IMR-90 (cell line): Measurements from ENCODE around the gene FN1. TPM values are rescaled to one million over a fixed set of nuclear protein-coding genes. Genes with fewer than 3 reads are reported as not detected.

Source experiments
- ATAC-seq: fragments of 200-7000 bp; cut with Tn5 transposase; 2 replicates; pipeline ENCODE4 v1.9.1; 2020; ENCODE audit warnings: low read depth, mild to moderate bottlenecking, moderate library complexity
- BruUV-seq: library from RNA; stranded (reverse); fragments of 400-500 nt; replicated peaks from 2 replicates; lab custom pipeline; 2021; lab: Mats Ljungman, UMichigan
- CTCF ChIA-PET: fragments of 300-600 bp; formaldehyde crosslinking; extraction: SDS; loops from one replicate; lab custom pipeline; 2021; ENCODE audit warnings: antibody characterized with exemption; lab: Yijun Ruan, JAX
- POLR2A ChIA-PET: fragments of 300-600 bp; sonication (Branson Sonifier 250); formaldehyde crosslinking; loops from one replicate; lab custom pipeline; 2022; ENCODE audit warnings: antibody characterized with exemption; ENCODE audit not compliant: unreplicated experiment; lab: Charles Lee
- DNase-seq: peaks from one replicate; pipeline ENCODE4 v3.0.0; 2013
- H2AFZ ChIP-seq: replicated peaks from 2 replicates; pipeline ENCODE3; 2013; ENCODE audit warnings: low read length, mild to moderate bottlenecking; ENCODE audit not compliant: poor library complexity
- H2AK5ac ChIP-seq: 2 replicates; pipeline ENCODE4 v1.6.1; 2013; ENCODE audit warnings: low read depth, low read length, inconsistent platforms
- H2AK9ac ChIP-seq: replicated peaks from 2 replicates; pipeline ENCODE3; 2013; ENCODE audit warnings: mild to moderate bottlenecking, low read depth, low read length, moderate library complexity; ENCODE audit not compliant: poor library complexity
- H2BK120ac ChIP-seq: 2 replicates; pipeline ENCODE4 v1.6.1; 2013; ENCODE audit warnings: low read depth, low read length, inconsistent platforms
- H2BK15ac ChIP-seq: 3 replicates; pipeline ENCODE4 v1.6.1; 2013; ENCODE audit warnings: low read depth, low read length, inconsistent platforms
- H2BK20ac ChIP-seq: 2 replicates; pipeline ENCODE4 v1.6.1; 2013; ENCODE audit warnings: low read depth, mild to moderate bottlenecking, inconsistent platforms, low read length, moderate library complexity
- H2BK5ac ChIP-seq: 2 replicates; pipeline ENCODE4 v1.6.1; 2013; ENCODE audit warnings: mild to moderate bottlenecking, low read depth, low read length, inconsistent platforms; ENCODE audit not compliant: poor library complexity, severe bottlenecking
- H3K14ac ChIP-seq: replicated peaks from 2 replicates; pipeline ENCODE4 v1.6.1; 2013; ENCODE audit warnings: low read depth, low read length, inconsistent platforms
- H3K18ac ChIP-seq: 2 replicates; pipeline ENCODE4 v1.6.1; 2013; ENCODE audit warnings: low read depth, low read length, control low read depth
- H3K23ac ChIP-seq: 2 replicates; pipeline ENCODE4 v1.6.1; 2013; ENCODE audit warnings: low read depth, low read length, inconsistent platforms
- H3K27ac ChIP-seq: 2 replicates; pipeline ENCODE4 v1.5.1; 2013; ENCODE audit warnings: mild to moderate bottlenecking, control low read depth, low read length; ENCODE audit not compliant: insufficient read depth
- H3K27me3 ChIP-seq: 2 replicates; pipeline ENCODE4 v1.6.1; 2013; ENCODE audit warnings: low read length; ENCODE audit not compliant: control insufficient read depth, insufficient read depth
- H3K36me3 ChIP-seq: 2 replicates; pipeline ENCODE4 v1.6.1; 2013; ENCODE audit warnings: low read length, mixed read lengths; ENCODE audit not compliant: control insufficient read depth, insufficient read depth
- H3K4ac ChIP-seq: 2 replicates; pipeline ENCODE4 v1.6.1; 2013; ENCODE audit warnings: low read depth, low read length, inconsistent platforms
- H3K4me1 ChIP-seq: 2 replicates; pipeline ENCODE4 v1.6.1; 2013; ENCODE audit warnings: low read length, mixed read lengths; ENCODE audit not compliant: control insufficient read depth, insufficient read depth
- H3K4me2 ChIP-seq: 2 replicates; pipeline ENCODE4 v1.6.1; 2013; ENCODE audit warnings: low read depth, mild to moderate bottlenecking, control low read depth, low read length, moderate library complexity
- H3K4me3 ChIP-seq: 2 replicates; pipeline ENCODE4 v1.5.1; 2013; ENCODE audit warnings: low read depth, mild to moderate bottlenecking, control low read depth, low read length, moderate library complexity; ENCODE audit not compliant: insufficient read depth
- H3K56ac ChIP-seq: 2 replicates; pipeline ENCODE4 v1.6.1; 2013; ENCODE audit warnings: low read length, inconsistent platforms; ENCODE audit not compliant: insufficient read depth; ENCODE audit errors: extremely low read depth
- H3K79me1 ChIP-seq, 2 experiments: 2 replicates each; pipeline ENCODE4 v1.6.1; 2013; ENCODE audit warnings: low read length in 2 of 2, inconsistent platforms in 1 of 2, low read depth in 1 of 2
- H3K9ac ChIP-seq: 2 replicates; pipeline ENCODE4 v1.6.1; 2013; ENCODE audit warnings: low read depth, low read length, control low read depth
- H3K9me1 ChIP-seq: 2 replicates; pipeline ENCODE4 v1.6.1; 2013; ENCODE audit warnings: low read length, inconsistent platforms; ENCODE audit not compliant: insufficient read depth
- H3K9me3 ChIP-seq: 2 replicates; pipeline ENCODE4 v1.6.1; 2013; ENCODE audit warnings: low read length; ENCODE audit not compliant: control insufficient read depth, insufficient read depth
- H4K20me1 ChIP-seq: 2 replicates; pipeline ENCODE4 v1.6.1; 2013; ENCODE audit warnings: low read length, inconsistent platforms; ENCODE audit not compliant: insufficient read depth
- H4K5ac ChIP-seq: 2 replicates; pipeline ENCODE4 v1.6.1; 2013; ENCODE audit warnings: mild to moderate bottlenecking, low read depth, low read length, control low read depth
- H4K8ac ChIP-seq, 2 experiments: 2 replicates each; pipeline ENCODE4 v1.6.1; 2013; ENCODE audit warnings: low read depth in 2 of 2, low read length in 2 of 2, control low read depth in 1 of 2, inconsistent platforms in 1 of 2
- H4K91ac ChIP-seq: 2 replicates; pipeline ENCODE4 v1.6.1; 2013; ENCODE audit warnings: low read depth, low read length, inconsistent platforms; ENCODE audit not compliant: insufficient read depth
- BHLHE40 ChIP-seq: fragments of 150-350 bp; IDR thresholded peaks from 2 replicates; pipeline ENCODE4 v1.6.1; 2016; ENCODE audit warnings: mild to moderate bottlenecking, low read depth, low read length
- MAFK ChIP-seq: IDR thresholded peaks from 2 replicates; pipeline ENCODE4 v1.6.1; 2012; ENCODE audit warnings: low read depth, low read length, improper control_type of control experiment
- MAZ ChIP-seq: IDR thresholded peaks from 2 replicates; pipeline ENCODE4 v1.6.1; 2012; ENCODE audit warnings: low read depth, mild to moderate bottlenecking, low read length, improper control_type of control experiment, moderate library complexity, borderline replicate concordance
- POLR2A ChIP-seq: IDR thresholded peaks from 2 replicates; pipeline ENCODE4 v1.6.1; 2012; ENCODE audit warnings: mild to moderate bottlenecking, low read depth, low read length
- RAD21 ChIP-seq: IDR thresholded peaks from 2 replicates; pipeline ENCODE4 v1.6.1; 2012; ENCODE audit warnings: low read length, improper control_type of control experiment
- RFX5 ChIP-seq: IDR thresholded peaks from 2 replicates; pipeline ENCODE4 v1.8.0; 2012; ENCODE audit warnings: low read depth, mild to moderate bottlenecking, low read length, moderate library complexity
- WGBS, 2 experiments: methylation state at CpG; one replicate each; pipeline versions ENCODE4 v1.1.5 to v1.1.7; 2013; ENCODE audit warnings: missing lambda C conversion rate in 2 of 2; ENCODE audit not compliant: insufficient read length in 1 of 2; ENCODE audit errors: extremely low coverage in 2 of 2; 5-methylcytosine and 5-hydroxymethylcytosine counted together
- dilution Hi-C: fragments of 300-500 bp; cut with HindIII; formaldehyde crosslinking; loops from one replicate; pipeline ENCODE4 v1.14.3; 2018; ENCODE audit warnings: low sequenced_read_pairs; ENCODE audit not compliant: unreplicated experiment
- in situ Hi-C: fragments of 300-500 bp; cut with MboI; formaldehyde crosslinking; loops from 3 replicates; pipeline ENCODE4 v1.14.3; 2019; ENCODE audit warnings: low sequenced_read_pairs, inconsistent platforms, mixed read lengths
- intact Hi-C: fragments of 100-400 bp; cut with micrococcal nuclease; formaldehyde crosslinking; loops from 2 replicates; pipeline ENCODE4 v1.10.0; 2022
- polyA plus RNA-seq, 3 experiments: library from polyadenylated mRNA; depleted of rRNA; stranded (reverse); fragments of >200 nt; gene quantifications; 2 replicates each; pipeline ENCODE4 v1.2.3, GENCODE V29; 2012; ENCODE audit warnings: low replicate concordance in 1 of 3
- total RNA-seq: library from RNA; depleted of rRNA; stranded (reverse); fragments of >200 nt; gene quantifications from 2 replicates; pipeline ENCODE4 v1.2.3, GENCODE V29; 2012
- TF ChIP-seq, protein P1 (sequence below): conservative IDR thresholded peaks from 2 replicates; pipeline ENCODE4 v1.5.1; 2012; ENCODE audit warnings: mild to moderate bottlenecking, low read depth, low read length, improper control_type of control experiment
- TF ChIP-seq, protein P2 (sequence below): fragments of 150-350 bp; IDR thresholded peaks from 2 replicates; pipeline ENCODE4 v1.6.1; 2017; ENCODE audit warnings: mild to moderate bottlenecking, antibody characterized with exemption, low read length, low read depth

The FN1 gene
- total and polyA plus RNA-seq, 2 of the 4 experiments (the other 2 are of a cell fraction) = 8,243 to 13,004 TPM

DNA sequence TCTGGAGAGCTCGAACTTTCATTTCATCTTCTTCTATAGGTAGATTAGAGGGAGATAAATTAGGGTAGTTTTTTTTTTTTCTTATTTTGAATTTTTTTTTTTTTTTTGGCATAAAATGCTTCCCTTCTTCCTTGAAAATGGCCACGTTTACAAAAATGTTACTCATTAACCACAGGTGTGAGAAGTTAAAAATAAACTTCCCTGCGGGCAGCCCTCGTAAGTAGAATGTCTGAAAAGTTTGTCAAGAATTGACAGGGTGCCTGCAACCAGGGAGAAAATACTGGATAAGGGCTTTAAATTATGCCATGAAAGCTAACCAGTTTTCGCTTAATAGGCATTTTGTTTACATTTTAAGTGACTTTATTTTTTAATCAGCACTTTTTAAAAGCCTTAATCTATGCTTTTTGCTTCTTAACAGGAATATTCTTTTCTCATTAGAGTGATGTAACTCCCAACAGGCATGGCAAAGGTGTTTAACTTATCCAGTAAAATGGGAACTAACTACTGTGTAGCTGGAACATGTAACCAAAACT lies 4.2 kb upstream of the FN1 start:
- H4K5ac ChIP-seq = no peak overlapping the region
- H2AFZ ChIP-seq = no peak overlapping the region
- no peak overlapping the region for H2BK20ac ChIP-seq
- H3K9ac ChIP-seq = no peak overlapping the region
- BruUV-seq = no TSS peak
- peak overlapping the region; percentile 52; the same call in 1 of the 2 replicates for H2BK120ac ChIP-seq
- ATAC-seq = no peak
- H2AK9ac ChIP-seq = no peak overlapping the region
- H3K36me3 ChIP-seq = no peaks in the 10 kb centered on the region
- in situ Hi-C loops (loop anchor here (10.0 kb wide), 1 partner anchor 475 kb away; no protein-coding TSS in a partner anchor), dilution Hi-C loops (no loop called here), intact Hi-C loops (loop anchor here (5.0 kb wide), 1 partner anchor 342 kb away; no protein-coding TSS in a partner anchor)
- peaks cover 5% of the 10 kb centered on the region; the same call in 1 of the 2 replicates for H4K20me1 ChIP-seq
- TF ChIP-seq RAD21 (no peak), POLR2A (no peak), MAFK (peak; percentile 73), BHLHE40 (no peak), MAZ (no peak), RFX5 (no peak)
- TF ChIP-seq, protein P1, sequence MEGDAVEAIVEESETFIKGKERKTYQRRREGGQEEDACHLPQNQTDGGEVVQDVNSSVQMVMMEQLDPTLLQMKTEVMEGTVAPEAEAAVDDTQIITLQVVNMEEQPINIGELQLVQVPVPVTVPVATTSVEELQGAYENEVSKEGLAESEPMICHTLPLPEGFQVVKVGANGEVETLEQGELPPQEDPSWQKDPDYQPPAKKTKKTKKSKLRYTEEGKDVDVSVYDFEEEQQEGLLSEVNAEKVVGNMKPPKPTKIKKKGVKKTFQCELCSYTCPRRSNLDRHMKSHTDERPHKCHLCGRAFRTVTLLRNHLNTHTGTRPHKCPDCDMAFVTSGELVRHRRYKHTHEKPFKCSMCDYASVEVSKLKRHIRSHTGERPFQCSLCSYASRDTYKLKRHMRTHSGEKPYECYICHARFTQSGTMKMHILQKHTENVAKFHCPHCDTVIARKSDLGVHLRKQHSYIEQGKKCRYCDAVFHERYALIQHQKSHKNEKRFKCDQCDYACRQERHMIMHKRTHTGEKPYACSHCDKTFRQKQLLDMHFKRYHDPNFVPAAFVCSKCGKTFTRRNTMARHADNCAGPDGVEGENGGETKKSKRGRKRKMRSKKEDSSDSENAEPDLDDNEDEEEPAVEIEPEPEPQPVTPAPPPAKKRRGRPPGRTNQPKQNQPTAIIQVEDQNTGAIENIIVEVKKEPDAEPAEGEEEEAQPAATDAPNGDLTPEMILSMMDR = no peak
- TF ChIP-seq, protein P2, sequence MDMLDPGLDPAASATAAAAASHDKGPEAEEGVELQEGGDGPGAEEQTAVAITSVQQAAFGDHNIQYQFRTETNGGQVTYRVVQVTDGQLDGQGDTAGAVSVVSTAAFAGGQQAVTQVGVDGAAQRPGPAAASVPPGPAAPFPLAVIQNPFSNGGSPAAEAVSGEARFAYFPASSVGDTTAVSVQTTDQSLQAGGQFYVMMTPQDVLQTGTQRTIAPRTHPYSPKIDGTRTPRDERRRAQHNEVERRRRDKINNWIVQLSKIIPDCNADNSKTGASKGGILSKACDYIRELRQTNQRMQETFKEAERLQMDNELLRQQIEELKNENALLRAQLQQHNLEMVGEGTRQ = no peak
- H4K91ac ChIP-seq = no peak overlapping the region
- H3K79me1 ChIP-seq = peaks cover 0 to 9% of the 10 kb centered on the region in 2 experiments; a peak in 2 of 4 replicates
- no peak overlapping the region for H3K4me3 ChIP-seq
- no peaks in the 10 kb centered on the region for H3K4me1 ChIP-seq
- H3K27ac ChIP-seq = no peak overlapping the region
- ChIA-PET CTCF (interaction anchor here (0.5 to 0.7 kb wide), 2 partner anchors 181 to 441 kb away, joined by 3 read pairs; no protein-coding TSS in a partner anchor), POLR2A (no interaction called here)
- H3K4ac ChIP-seq = no peak overlapping the region
- H2AK5ac ChIP-seq = no peak overlapping the region
- H2BK5ac ChIP-seq = no peak overlapping the region
- DNase-seq = no peak
- no peak overlapping the region; the same call in 2 of the 3 replicates for H2BK15ac ChIP-seq
- H3K9me3 ChIP-seq = no peaks in the 10 kb centered on the region
- no peaks in the 10 kb centered on the region for H3K9me1 ChIP-seq
- H4K8ac ChIP-seq = 0 out of 4 replicates have a peak overlapping the region, but pooled peaks of 1 of the 2 experiments have one; percentile 13
- no peak overlapping the region for H3K18ac ChIP-seq
- WGBS, 2 experiments = 80% methylated on average over 1 of the region's 5 CpGs; no CpG with 5 or more reads in 1 of the 2 experiments
- H3K27me3 ChIP-seq = no peaks in the 10 kb centered on the region
- H3K23ac ChIP-seq = no peak overlapping the region
- H3K14ac ChIP-seq = no peak overlapping the region
- no peak overlapping the region for H3K4me2 ChIP-seq
- H3K56ac ChIP-seq = no peak overlapping the region
